Trophoblast cell (in vitro differentiated cells and primary cell): ENCODE measurements around the gene RPRML.

Source experiments
- DNase-seq, 2 donors: peaks; one replicate each; pipeline ENCODE4 v3.0.0-alpha.2; 2016
- H2AFZ ChIP-seq: 2 replicates; pipeline ENCODE4 v1.6.1; 2013; ENCODE audit warnings: low read length, moderate library complexity, mild to moderate bottlenecking; ENCODE audit not compliant: insufficient read depth, poor library complexity
- H2AK5ac ChIP-seq: 2 replicates; pipeline ENCODE4 v1.6.1; 2013; ENCODE audit warnings: mild to moderate bottlenecking, low read length
- H2BK120ac ChIP-seq: 2 replicates; pipeline ENCODE4 v1.6.1; 2013; ENCODE audit warnings: low read length, mild to moderate bottlenecking, moderate library complexity; ENCODE audit not compliant: insufficient read depth, poor library complexity
- H2BK12ac ChIP-seq: 2 replicates; pipeline ENCODE4 v1.6.1; 2013; ENCODE audit warnings: mild to moderate bottlenecking, low read length, moderate library complexity
- H2BK5ac ChIP-seq: 2 replicates; pipeline ENCODE4 v1.6.1; 2013; ENCODE audit warnings: low read length, low read depth, moderate library complexity, mild to moderate bottlenecking; ENCODE audit not compliant: poor library complexity
- H3K14ac ChIP-seq: 2 replicates; pipeline ENCODE4 v1.6.1; 2013; ENCODE audit warnings: mild to moderate bottlenecking, low read length
- H3K18ac ChIP-seq: 2 replicates; pipeline ENCODE4 v1.6.1; 2013; ENCODE audit warnings: mild to moderate bottlenecking, low read length
- H3K23ac ChIP-seq: 2 replicates; pipeline ENCODE4 v1.6.1; 2013; ENCODE audit warnings: low read length
- H3K27ac ChIP-seq: 2 replicates; pipeline ENCODE4 v1.5.1; 2013; ENCODE audit warnings: low read depth, mild to moderate bottlenecking, inconsistent platforms, low read length, moderate library complexity
- H3K27me3 ChIP-seq: 2 replicates; pipeline ENCODE4 v1.6.1; 2013; ENCODE audit warnings: inconsistent platforms, mild to moderate bottlenecking, low read length, moderate library complexity; ENCODE audit not compliant: insufficient read depth
- H3K36me3 ChIP-seq, 2 experiments: 1 replicate in 1 of 2; 2 replicates in 1 of 2; pipeline ENCODE4 v1.6.1; 2013; ENCODE audit warnings: low read length in 2 of 2, mild to moderate bottlenecking in 2 of 2, moderate library complexity in 1 of 2; ENCODE audit not compliant: insufficient read depth in 2 of 2, control insufficient read depth in 1 of 2
- H3K4ac ChIP-seq: 2 replicates; pipeline ENCODE4 v1.6.1; 2013; ENCODE audit warnings: low read depth, mild to moderate bottlenecking, low read length, moderate library complexity
- H3K4me1 ChIP-seq, 2 experiments: 1 replicate in 1 of 2; 2 replicates in 1 of 2; pipeline ENCODE4 v1.6.1; 2013; ENCODE audit warnings: low read length in 2 of 2, mild to moderate bottlenecking in 2 of 2, moderate library complexity in 1 of 2; ENCODE audit not compliant: insufficient read depth in 2 of 2, control insufficient read depth in 1 of 2
- H3K4me2 ChIP-seq: 2 replicates; pipeline ENCODE4 v1.6.1; 2013; ENCODE audit warnings: inconsistent platforms, mild to moderate bottlenecking, low read length, moderate library complexity
- H3K4me3 ChIP-seq: 2 replicates; pipeline ENCODE4 v1.5.1; 2013; ENCODE audit warnings: mild to moderate bottlenecking, low read depth, low read length, inconsistent platforms
- H3K79me1 ChIP-seq: one replicate; pipeline ENCODE4 v1.6.1; 2013; ENCODE audit warnings: low read length
- H3K79me2 ChIP-seq: 2 replicates; pipeline ENCODE4 v1.6.1; 2013; ENCODE audit warnings: low read length, mild to moderate bottlenecking; ENCODE audit not compliant: control insufficient read depth, insufficient read depth, poor library complexity
- H3K9ac ChIP-seq: 2 replicates; pipeline ENCODE4 v1.6.1; 2013; ENCODE audit warnings: mild to moderate bottlenecking, low read length
- H3K9me3 ChIP-seq: 2 replicates; pipeline ENCODE4 v1.6.1; 2013; ENCODE audit warnings: low read depth, mild to moderate bottlenecking, control low read depth, inconsistent platforms, low read length; ENCODE audit not compliant: insufficient read depth
- H4K12ac ChIP-seq: 2 replicates; pipeline ENCODE4 v1.6.1; 2013; ENCODE audit warnings: low read depth, mild to moderate bottlenecking, low read length, moderate library complexity
- H4K8ac ChIP-seq: 2 replicates; pipeline ENCODE4 v1.6.1; 2013; ENCODE audit warnings: low read depth, mild to moderate bottlenecking, low read length, moderate library complexity
- H4K91ac ChIP-seq: one replicate; pipeline ENCODE4 v1.6.1; 2013; ENCODE audit warnings: low read depth, mild to moderate bottlenecking, low read length, moderate library complexity
- WGBS: extraction: QIAGEN DNeasy Blood & Tissue Kit; methylation state at CpG from one replicate; pipeline ENCODE4 v1.1.7; 2013; ENCODE audit warnings: missing lambda C conversion rate; ENCODE audit not compliant: insufficient read length, insufficient coverage; ENCODE audit errors: extremely low coverage; 5-methylcytosine and 5-hydroxymethylcytosine counted together

Gene RPRML

DNA sequence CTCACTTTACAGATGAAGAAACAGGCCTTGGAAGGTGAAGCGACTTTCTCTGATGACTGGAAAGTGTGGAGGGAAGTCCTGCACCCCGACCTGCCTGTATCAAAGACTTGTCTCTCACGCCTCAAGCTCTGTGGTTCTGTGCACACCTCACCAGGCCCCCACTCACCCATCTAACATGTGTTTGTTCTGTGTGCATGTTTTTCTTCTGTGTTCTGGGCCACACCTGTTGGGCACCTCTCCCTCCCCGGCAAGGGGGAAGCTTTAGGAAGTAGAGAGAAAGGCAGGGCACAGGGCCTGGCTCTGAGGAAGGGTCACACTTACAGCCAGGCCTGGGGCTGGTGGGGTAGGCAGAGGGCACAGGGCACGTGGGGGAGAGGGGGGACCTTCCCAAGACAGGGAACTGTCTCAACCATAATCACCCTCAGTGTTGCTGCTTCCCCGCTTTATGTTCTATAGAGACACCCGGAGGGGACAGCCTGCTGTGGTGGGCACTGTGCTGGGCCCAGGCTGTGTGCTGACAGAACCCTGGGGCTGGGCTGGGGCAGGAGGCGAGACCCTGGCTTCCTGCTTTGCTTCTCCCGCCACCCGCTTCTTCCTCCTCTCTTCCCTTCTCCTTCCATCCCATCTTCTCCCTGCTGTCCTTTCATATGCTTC lies 7.3 kb downstream of the RPRML start:
- DNase-seq, result no peak
- Histone ChIP-seq H3K27me3 (no peaks in the 10 kb centered on the region), H3K27ac (no peak overlapping the region), H3K4me3 (no peak overlapping the region), H2BK5ac (no peak overlapping the region), H3K4me2 (no peak overlapping the region), H4K8ac (no peak overlapping the region), H3K4ac (no peak overlapping the region), H3K23ac (no peak overlapping the region), H3K79me1 (no peaks in the 10 kb centered on the region), H2AK5ac (no peak overlapping the region), H3K18ac (no peak overlapping the region), H3K9ac (no peak overlapping the region), H2AFZ (no peak overlapping the region), H3K14ac (no peak overlapping the region), H4K91ac (no peak overlapping the region), H2BK12ac (no peak overlapping the region), H3K4me1 (peaks cover 1% of the 10 kb centered on the region in 2 experiments), H4K12ac (no peak overlapping the region), H3K79me2 (no peaks in the 10 kb centered on the region), H3K36me3 (no peaks in the 10 kb centered on the region), H2BK120ac (no peak overlapping the region), H3K9me3 (peaks cover 1% of the 10 kb centered on the region)
- WGBS, result no CpG with 5 or more reads among the region's 10 CpGs

DNA sequence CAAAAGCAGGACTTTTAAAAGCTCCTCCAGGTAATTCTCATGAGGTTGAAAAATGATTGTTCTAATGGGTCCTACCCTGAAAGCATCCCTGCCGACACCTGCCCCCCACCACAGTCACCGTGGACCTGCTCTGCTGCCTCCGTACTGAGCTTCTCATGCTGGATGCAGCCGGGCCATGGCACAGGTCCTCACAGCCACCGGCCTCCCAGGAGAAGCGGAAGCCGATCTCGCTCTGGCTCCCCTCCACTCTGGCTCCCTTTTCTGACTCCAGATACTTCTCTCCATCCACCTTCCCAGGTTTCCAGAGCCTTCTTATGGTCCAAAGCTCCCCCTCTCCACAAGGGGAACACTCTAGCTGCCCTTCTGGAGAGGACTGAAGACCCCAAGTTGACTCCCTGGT lies 10.2 kb downstream of the RPRML start:
- H2BK5ac ChIP-seq, result no peak overlapping the region
- H3K4me2 ChIP-seq, result no peak overlapping the region
- no peak for DNase-seq
- no CpG with 5 or more reads among the region's 8 CpGs for WGBS
- H3K4me3 ChIP-seq, result no peak overlapping the region
- no peaks in the 10 kb centered on the region for H3K79me2 ChIP-seq
- H2AK5ac ChIP-seq, result no peak overlapping the region
- H3K36me3 ChIP-seq, result no peaks in the 10 kb centered on the region
- H3K27ac ChIP-seq, result no peak overlapping the region
- H2BK120ac ChIP-seq, result no peak overlapping the region
- no peak overlapping the region for H3K14ac ChIP-seq
- no peak overlapping the region for H3K23ac ChIP-seq
- no peak overlapping the region for H4K12ac ChIP-seq
- no peak overlapping the region for H4K91ac ChIP-seq
- no peak overlapping the region for H3K18ac ChIP-seq
- H3K79me1 ChIP-seq, result no peaks in the 10 kb centered on the region
- no peak overlapping the region for H3K9ac ChIP-seq
- no peaks in the 10 kb centered on the region for H3K4me1 ChIP-seq
- H4K8ac ChIP-seq, result no peak overlapping the region
- no peak overlapping the region for H2AFZ ChIP-seq
- no peaks in the 10 kb centered on the region for H3K27me3 ChIP-seq
- no peak overlapping the region for H2BK12ac ChIP-seq
- no peak overlapping the region for H3K4ac ChIP-seq
- H3K9me3 ChIP-seq, result peaks cover 1% of the 10 kb centered on the region

DNA sequence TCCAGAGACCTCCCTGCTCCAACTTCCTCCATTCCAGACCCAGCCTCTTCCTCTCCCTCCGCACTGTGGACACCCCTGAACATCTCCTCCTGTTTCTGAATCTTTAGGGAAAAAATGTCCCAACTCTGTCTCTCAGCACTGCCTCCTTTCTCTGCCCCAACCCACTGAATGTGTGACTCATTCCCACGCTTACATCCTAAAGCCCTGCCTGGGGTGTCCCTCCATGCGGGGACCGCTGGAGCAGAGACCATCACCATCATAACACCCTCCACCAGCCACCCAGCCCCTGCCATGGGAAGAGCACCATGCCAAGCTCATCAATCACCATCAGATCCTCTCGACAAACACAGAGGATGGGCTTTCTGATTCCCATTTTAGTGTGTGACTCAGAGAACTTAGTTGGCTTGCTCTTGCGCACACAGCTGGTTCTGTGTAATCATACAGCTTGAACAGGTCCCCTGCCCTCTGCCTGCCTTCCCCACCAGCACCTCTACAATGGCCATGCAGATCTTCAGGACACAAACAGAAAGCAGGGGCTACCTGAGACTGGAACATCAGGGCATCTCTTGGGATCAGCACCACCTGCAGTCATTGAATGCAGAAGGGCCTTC lies 10.7 kb downstream of the RPRML start:
- Histone ChIP-seq H4K12ac (no peak overlapping the region), H3K27me3 (no peaks in the 10 kb centered on the region), H2AK5ac (no peak overlapping the region), H3K14ac (no peak overlapping the region), H3K79me1 (no peaks in the 10 kb centered on the region), H2BK120ac (no peak overlapping the region), H3K4ac (no peak overlapping the region), H3K4me2 (no peak overlapping the region), H4K8ac (no peak overlapping the region), H3K36me3 (no peaks in the 10 kb centered on the region), H3K79me2 (no peaks in the 10 kb centered on the region), H3K9ac (no peak overlapping the region), H3K23ac (no peak overlapping the region), H3K18ac (no peak overlapping the region), H4K91ac (no peak overlapping the region), H2BK5ac (no peak overlapping the region), H3K4me1 (no peaks in the 10 kb centered on the region), H2BK12ac (no peak overlapping the region), H3K4me3 (no peak overlapping the region), H2AFZ (no peak overlapping the region), H3K9me3 (peaks cover 1% of the 10 kb centered on the region), H3K27ac (no peak overlapping the region)
- WGBS, result no CpG with 5 or more reads among the region's 6 CpGs
- DNase-seq, result no peak

DNA sequence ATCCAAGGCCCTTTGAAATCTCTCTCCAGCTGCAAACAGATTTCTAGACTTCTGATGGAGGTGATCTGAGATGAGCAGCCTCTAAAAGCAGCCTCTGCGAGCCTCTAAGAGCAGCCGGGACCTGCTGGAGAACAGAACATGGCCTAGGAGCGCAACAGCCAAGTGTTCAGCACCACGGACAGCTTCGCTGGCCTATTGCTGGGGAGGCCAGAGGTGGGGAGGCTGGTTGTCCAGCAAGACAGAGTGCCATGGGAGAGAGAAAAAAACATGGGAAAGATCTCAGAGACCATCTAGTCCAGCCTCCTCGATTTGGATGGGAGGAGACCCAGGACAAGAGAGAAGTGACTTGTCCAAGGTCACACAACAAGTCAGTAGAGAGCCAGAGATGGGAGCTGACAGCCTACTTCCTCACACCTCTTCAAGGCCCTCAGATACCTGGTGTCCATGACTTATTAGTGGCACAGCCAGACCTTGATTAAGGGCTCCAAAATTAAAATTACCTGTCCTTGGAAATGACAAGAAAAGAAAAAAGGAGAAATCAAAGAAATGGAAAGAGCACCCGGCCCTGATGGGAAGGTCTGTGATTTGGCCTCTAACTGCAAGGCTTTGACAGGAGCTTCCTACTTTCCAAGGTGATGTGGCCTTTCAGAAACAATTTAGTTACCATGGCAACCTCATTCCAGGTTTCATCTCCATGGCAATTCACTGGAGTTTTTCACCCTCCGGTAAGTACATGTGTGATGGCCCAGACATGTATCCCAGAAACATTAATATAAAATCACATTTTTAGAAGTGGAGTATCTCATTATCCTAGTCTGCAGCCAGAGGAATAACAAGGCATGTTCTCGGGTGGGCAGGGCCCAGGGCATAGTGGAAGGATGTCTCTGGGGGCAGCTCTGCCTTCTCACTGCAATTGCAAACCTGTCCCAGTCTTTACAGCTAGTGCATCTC lies 14.5 kb downstream of the RPRML start:
- H2BK12ac ChIP-seq, result no peak overlapping the region

More for the DNA sequence above, 14.5 kb downstream of the RPRML start:
- Histone ChIP-seq H4K12ac (no peak overlapping the region), H3K23ac (no peak overlapping the region), H3K4me2 (no peak overlapping the region), H4K91ac (no peak overlapping the region), H3K4ac (no peak overlapping the region), H3K27ac (no peak overlapping the region), H3K4me1 (no peaks in the 10 kb centered on the region), H3K9me3 (peaks cover 1% of the 10 kb centered on the region), H3K27me3 (no peaks in the 10 kb centered on the region), H3K79me2 (no peaks in the 10 kb centered on the region), H3K9ac (no peak overlapping the region), H3K36me3 (no peaks in the 10 kb centered on the region), H4K8ac (no peak overlapping the region), H2BK120ac (no peak overlapping the region), H2BK5ac (no peak overlapping the region), H3K4me3 (no peak overlapping the region), H3K14ac (no peak overlapping the region), H3K18ac (no peak overlapping the region), H2AFZ (no peak overlapping the region), H3K79me1 (no peaks in the 10 kb centered on the region), H2AK5ac (no peak overlapping the region)
- WGBS, result no CpG with 5 or more reads among the region's 9 CpGs
- DNase-seq, result peak in 1 of 2 donors; percentile 20
